GM12878 (cell line): ENCODE data around the gene PTPRD. TPM values are rescaled to one million over a fixed set of nuclear protein-coding genes. Genes with fewer than 3 reads are reported as not detected.

Experiments used
- ATAC-seq: fragments of 200-7000 bp; cut with Tn5 transposase; 3 replicates; pipeline ENCODE4 v1.9.1; 2020; ENCODE audit warnings: mild to moderate bottlenecking, moderate library complexity
- BruUV-seq: library from RNA; stranded (reverse); fragments of 400-500 nt; replicated peaks from 2 replicates; lab custom pipeline; 2021; lab: Mats Ljungman, UMichigan
- CTCF ChIA-PET: fragments of 300-600 bp; sonication (Branson Sonifier 250); formaldehyde crosslinking; extraction: SDS; loops from one replicate; lab custom pipeline; 2021; ENCODE audit warnings: inconsistent platforms; lab: Yijun Ruan, JAX
- POLR2A ChIA-PET: fragments of 350-600 bp; formaldehyde crosslinking; extraction: SDS; loops from one replicate; lab custom pipeline; 2021; ENCODE audit warnings: inconsistent platforms; lab: Charles Lee
- RAD21 ChIA-PET: fragments of 300-600 bp; sonication (Branson Sonifier 250); formaldehyde crosslinking; loops from one replicate; lab custom pipeline; 2023; ENCODE audit warnings: antibody characterized with exemption; ENCODE audit not compliant: unreplicated experiment; lab: Charles Lee
- SMC1A ChIA-PET: fragments of 300-600 bp; sonication (Branson Sonifier 250); formaldehyde crosslinking; loops from one replicate; lab custom pipeline; 2023; ENCODE audit not compliant: unreplicated experiment, uncharacterized antibody; lab: Charles Lee
- DNase-seq: peaks from one replicate; pipeline ENCODE4 v3.0.0-alpha.2; 2011; ENCODE audit warnings: low read depth, low spot score
- FAIRE-seq: peaks from 3 replicates; lab custom pipeline; 2011; peaks lifted over from hg19 to GRCh38; lab: Jason Lieb, UNC
- H2AFZ ChIP-seq: 2 replicates; pipeline ENCODE4 v1.6.0; 2011; ENCODE audit warnings: low read depth, low read length, control low read depth; ENCODE audit not compliant: control insufficient read depth
- H3K27ac ChIP-seq: 2 replicates; pipeline ENCODE4 v1.5.1; 2011; ENCODE audit warnings: control low read depth; ENCODE audit not compliant: control insufficient read depth, insufficient read depth
- H3K27me3 ChIP-seq, 2 experiments: replicated peaks in 1 of 2; 2 replicates each; pipeline versions ENCODE4 v1.6.0 to v1.6.1; 2011; ENCODE audit warnings: low read length in 1 of 2; ENCODE audit not compliant: control insufficient read depth in 2 of 2, insufficient read depth in 2 of 2
- H3K36me3 ChIP-seq, 2 experiments: 2 replicates each; pipeline ENCODE4 v1.5.1; 2011; ENCODE audit warnings: low read length in 1 of 2; ENCODE audit not compliant: control insufficient read depth in 2 of 2, insufficient read depth in 2 of 2
- H3K4me1 ChIP-seq: 2 replicates; pipeline ENCODE4 v1.6.1; 2011; ENCODE audit warnings: mild to moderate bottlenecking, low read length, moderate library complexity, mixed read lengths; ENCODE audit not compliant: control insufficient read depth, insufficient read depth
- H3K4me2 ChIP-seq: 2 replicates; pipeline ENCODE4 v1.6.0; 2011; ENCODE audit warnings: control low read depth; ENCODE audit not compliant: control insufficient read depth, insufficient read depth
- H3K4me3 ChIP-seq: fragments of 200-600 bp; sonication (generic); 2 replicates; pipeline ENCODE4 v1.5.1; 2016
- H3K79me2 ChIP-seq: 2 replicates; pipeline ENCODE4 v1.6.0; 2011; ENCODE audit warnings: low read length; ENCODE audit not compliant: control insufficient read depth, insufficient read depth
- H3K9ac ChIP-seq: 2 replicates; pipeline ENCODE4 v1.8.0; 2011; ENCODE audit warnings: low read length, control low read depth, mixed read lengths; ENCODE audit not compliant: control insufficient read depth, insufficient read depth
- H3K9me3 ChIP-seq: replicated peaks from 3 replicates; pipeline ENCODE4 v1.5.1; 2011; ENCODE audit warnings: mild to moderate bottlenecking, low read length; ENCODE audit not compliant: control insufficient read depth, insufficient read depth
- H4K20me1 ChIP-seq: 2 replicates; pipeline ENCODE4 v1.6.0; 2011; ENCODE audit not compliant: control insufficient read depth, insufficient read depth
- CBX5 ChIP-seq: sonication (generic); IDR thresholded peaks from 2 replicates; pipeline ENCODE4 v1.6.1; 2016; ENCODE audit warnings: low read depth, moderate library complexity, mild to moderate bottlenecking, inconsistent platforms
- CHD1 ChIP-seq: IDR thresholded peaks from 2 replicates; pipeline ENCODE4 v1.6.1; 2012; ENCODE audit warnings: low read depth, low read length, improper control_type of control experiment
- CREB1 ChIP-seq: IDR thresholded peaks from 2 replicates; pipeline ENCODE4 v1.6.1; 2012; ENCODE audit warnings: low read depth, mild to moderate bottlenecking, inconsistent platforms
- IKZF2 ChIP-seq, 2 experiments: fragments of 450-650 bp; IDR thresholded peaks; 2 replicates each; pipeline ENCODE4 v1.6.1; 2017; ENCODE audit warnings: mild to moderate bottlenecking in 2 of 2, moderate library complexity in 2 of 2
- JUNB ChIP-seq: IDR thresholded peaks from 2 replicates; pipeline ENCODE4 v1.6.1; 2016; ENCODE audit warnings: antibody characterized with exemption, mild to moderate bottlenecking
- KAT2A ChIP-seq: conservative IDR thresholded peaks from 2 replicates; pipeline ENCODE4 v1.6.1; 2011; ENCODE audit warnings: low read depth, low read length; ENCODE audit not compliant: control insufficient read depth
- MTA2 ChIP-seq: fragments of 450-650 bp; IDR thresholded peaks from 2 replicates; pipeline ENCODE4 v1.6.1; 2016; ENCODE audit warnings: low read depth, mild to moderate bottlenecking, moderate library complexity
- NFYA ChIP-seq: IDR thresholded peaks from 2 replicates; pipeline ENCODE4 v1.6.1; 2011; ENCODE audit warnings: low read depth, mild to moderate bottlenecking, low read length, improper control_type of control experiment, borderline replicate concordance
- SP1 ChIP-seq: IDR thresholded peaks from one replicate; pipeline ENCODE4 v1.6.1; 2011; ENCODE audit warnings: low read depth, low read length
- SUPT20H ChIP-seq: IDR thresholded peaks from 2 replicates; pipeline ENCODE4 v1.6.1; 2011; ENCODE audit warnings: low read depth, mild to moderate bottlenecking, low read length, moderate library complexity, borderline replicate concordance; ENCODE audit not compliant: control insufficient read depth
- ZNF384 ChIP-seq: IDR thresholded peaks from 2 replicates; pipeline ENCODE4 v1.6.1; 2012; ENCODE audit warnings: low read depth, mild to moderate bottlenecking, low read length, improper control_type of control experiment, borderline replicate concordance
- in situ Hi-C: fragments of 300-500 bp; cut with MboI; formaldehyde crosslinking; loops from 9 replicates; pipeline ENCODE4 v1.14.3; 2018; ENCODE audit warnings: mixed read lengths
- intact Hi-C: fragments of 100-400 bp; cut with micrococcal nuclease; formaldehyde crosslinking; loops from one replicate; pipeline ENCODE4 v1.14.2; 2022; ENCODE audit not compliant: unreplicated experiment
- polyA plus RNA-seq, 11 experiments: library from polyadenylated mRNA; depleted of rRNA in 4 of 11; unstranded in 6 of 11; stranded (reverse) in 5 of 11; fragments of >200 nt; fragmentation: Nextera tagmentation in 4 of 11; fragmentation: Illumina TruSeq in 1 of 11; extraction: Ambion mirVana in 4 of 11; extraction: Trizol in 1 of 11; gene quantifications; 1 replicate in 1 of 11; 2 replicates in 10 of 11; pipeline versions ENCODE4 v1.2.1 to v1.2.3, GENCODE V29; 2011 to 2016; ENCODE audit warnings: inconsistent platforms in 2 of 11, missing spikeins in 2 of 11, low read depth in 1 of 11
- total RNA-seq, 4 experiments: library from RNA; depleted of rRNA in 3 of 4; stranded (reverse); fragments of >200 nt in 3 of 4; fragmentation: Illumina TruSeq in 1 of 4; extraction: Trizol in 1 of 4; gene quantifications; 2 replicates each; pipeline versions ENCODE4 v1.2.1 to v1.2.3, GENCODE V29; 2013 to 2021
- TF ChIP-seq, protein P1 (sequence below): fragments of 450-650 bp; IDR thresholded peaks from 2 replicates; pipeline ENCODE4 v1.6.1; 2016; ENCODE audit warnings: mild to moderate bottlenecking, moderate library complexity, borderline replicate concordance
- TF ChIP-seq, protein P2 (sequence below): fragments of 450-650 bp; IDR thresholded peaks from 2 replicates; pipeline ENCODE4 v1.6.1; 2016; ENCODE audit warnings: mild to moderate bottlenecking
- TF ChIP-seq, protein P3 (sequence below): fragments of 450-650 bp; formaldehyde crosslinking; IDR thresholded peaks from 2 replicates; pipeline ENCODE4 v1.4.0; 2022; ENCODE audit warnings: mild to moderate bottlenecking, moderate library complexity
- TF ChIP-seq, protein P4 (sequence below): fragments of 450-650 bp; IDR thresholded peaks from 2 replicates; pipeline ENCODE4 v1.6.1; 2016; ENCODE audit warnings: mild to moderate bottlenecking

Gene PTPRD
- total and polyA plus RNA-seq, 10 of the 15 experiments (the other 5 are each of a cell fraction or from before 2014, with no cell fraction given): under 0.01 to 0.05 (median 0.01) TPM; not detected in 7

DNA sequence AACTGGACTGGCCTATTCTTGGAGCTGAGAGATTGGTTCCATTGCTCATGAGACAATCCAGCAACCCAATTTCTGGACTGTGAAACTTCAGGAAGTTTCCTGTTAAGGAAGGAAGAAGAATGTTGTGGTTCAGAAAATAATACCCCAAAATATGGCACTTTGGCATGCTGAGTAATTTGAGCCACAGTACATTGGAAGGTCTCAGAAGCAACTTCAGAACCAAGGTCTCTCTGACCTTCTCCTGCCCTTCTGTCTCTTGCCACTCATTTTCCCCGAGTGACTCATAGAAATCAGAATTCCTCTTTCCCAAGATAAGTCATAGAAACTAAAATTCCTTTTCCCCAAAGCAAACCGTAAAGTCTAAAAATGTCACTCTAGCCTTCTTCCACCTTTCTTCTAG lies 1366.1 kb downstream of the PTPRD start (continued):
- TF ChIP-seq IKZF2 (IDR thresholded peaks at IDR 0.05) (no peak), CREB1 (no peak), MTA2 (no peak)
- TF ChIP-seq, protein P1, sequence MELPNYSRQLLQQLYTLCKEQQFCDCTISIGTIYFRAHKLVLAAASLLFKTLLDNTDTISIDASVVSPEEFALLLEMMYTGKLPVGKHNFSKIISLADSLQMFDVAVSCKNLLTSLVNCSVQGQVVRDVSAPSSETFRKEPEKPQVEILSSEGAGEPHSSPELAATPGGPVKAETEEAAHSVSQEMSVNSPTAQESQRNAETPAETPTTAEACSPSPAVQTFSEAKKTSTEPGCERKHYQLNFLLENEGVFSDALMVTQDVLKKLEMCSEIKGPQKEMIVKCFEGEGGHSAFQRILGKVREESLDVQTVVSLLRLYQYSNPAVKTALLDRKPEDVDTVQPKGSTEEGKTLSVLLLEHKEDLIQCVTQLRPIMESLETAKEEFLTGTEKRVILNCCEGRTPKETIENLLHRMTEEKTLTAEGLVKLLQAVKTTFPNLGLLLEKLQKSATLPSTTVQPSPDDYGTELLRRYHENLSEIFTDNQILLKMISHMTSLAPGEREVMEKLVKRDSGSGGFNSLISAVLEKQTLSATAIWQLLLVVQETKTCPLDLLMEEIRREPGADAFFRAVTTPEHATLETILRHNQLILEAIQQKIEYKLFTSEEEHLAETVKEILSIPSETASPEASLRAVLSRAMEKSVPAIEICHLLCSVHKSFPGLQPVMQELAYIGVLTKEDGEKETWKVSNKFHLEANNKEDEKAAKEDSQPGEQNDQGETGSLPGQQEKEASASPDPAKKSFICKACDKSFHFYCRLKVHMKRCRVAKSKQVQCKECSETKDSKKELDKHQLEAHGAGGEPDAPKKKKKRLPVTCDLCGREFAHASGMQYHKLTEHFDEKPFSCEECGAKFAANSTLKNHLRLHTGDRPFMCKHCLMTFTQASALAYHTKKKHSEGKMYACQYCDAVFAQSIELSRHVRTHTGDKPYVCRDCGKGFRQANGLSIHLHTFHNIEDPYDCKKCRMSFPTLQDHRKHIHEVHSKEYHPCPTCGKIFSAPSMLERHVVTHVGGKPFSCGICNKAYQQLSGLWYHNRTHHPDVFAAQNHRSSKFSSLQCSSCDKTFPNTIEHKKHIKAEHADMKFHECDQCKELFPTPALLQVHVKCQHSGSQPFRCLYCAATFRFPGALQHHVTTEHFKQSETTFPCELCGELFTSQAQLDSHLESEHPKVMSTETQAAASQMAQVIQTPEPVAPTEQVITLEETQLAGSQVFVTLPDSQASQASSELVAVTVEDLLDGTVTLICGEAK: no peak

DNA sequence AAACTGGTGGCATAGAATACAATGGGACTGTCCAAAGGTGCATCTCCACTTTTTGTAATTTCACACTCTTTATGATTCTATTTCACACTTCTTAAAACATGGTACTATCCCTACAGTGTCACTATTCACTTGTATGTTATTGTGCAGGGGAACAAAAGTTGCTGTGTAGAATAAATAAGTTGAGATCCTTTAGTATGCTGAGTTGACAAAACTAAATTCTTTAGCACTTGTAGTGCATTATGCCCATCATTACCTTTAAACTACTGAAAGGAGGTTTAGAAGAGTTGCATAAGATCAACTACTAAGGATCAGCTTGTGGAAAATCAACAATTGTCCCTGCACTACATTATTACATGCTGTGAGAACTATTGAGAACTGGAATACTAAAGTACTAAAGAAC lies 1380.9 kb downstream of the PTPRD start:
- H3K79me2 ChIP-seq: no peaks in the 10 kb centered on the region
- BruUV-seq: no TSS peak
- no peaks in the 10 kb centered on the region for H4K20me1 ChIP-seq
- ChIA-PET POLR2A (no interaction called here), CTCF (no interaction called here), RAD21 (no interaction called here), SMC1A (no interaction called here)
- no peak overlapping the region for H3K27ac ChIP-seq
- FAIRE-seq (peak; percentile 66), ATAC-seq (no peak), DNase-seq (no peak)
- no peaks in the 10 kb centered on the region for H3K9me3 ChIP-seq
- H3K4me2 ChIP-seq: no peak overlapping the region
- H3K9ac ChIP-seq: no peak overlapping the region
- H2AFZ ChIP-seq: no peak overlapping the region
- no peaks in the 10 kb centered on the region for H3K36me3 ChIP-seq
- no peaks in the 10 kb centered on the region for H3K27me3 ChIP-seq
- intact Hi-C loops: no loop called here
- in situ Hi-C loops: no loop called here
- no peak overlapping the region for H3K4me3 ChIP-seq
- no peaks in the 10 kb centered on the region for H3K4me1 ChIP-seq
- TF ChIP-seq, protein P2, sequence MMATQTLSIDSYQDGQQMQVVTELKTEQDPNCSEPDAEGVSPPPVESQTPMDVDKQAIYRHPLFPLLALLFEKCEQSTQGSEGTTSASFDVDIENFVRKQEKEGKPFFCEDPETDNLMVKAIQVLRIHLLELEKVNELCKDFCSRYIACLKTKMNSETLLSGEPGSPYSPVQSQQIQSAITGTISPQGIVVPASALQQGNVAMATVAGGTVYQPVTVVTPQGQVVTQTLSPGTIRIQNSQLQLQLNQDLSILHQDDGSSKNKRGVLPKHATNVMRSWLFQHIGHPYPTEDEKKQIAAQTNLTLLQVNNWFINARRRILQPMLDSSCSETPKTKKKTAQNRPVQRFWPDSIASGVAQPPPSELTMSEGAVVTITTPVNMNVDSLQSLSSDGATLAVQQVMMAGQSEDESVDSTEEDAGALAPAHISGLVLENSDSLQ: no peak
- TF ChIP-seq JUNB (no peak), NFYA (no peak), KAT2A (no peak), ZNF384 (no peak), CBX5 (no peak), CHD1 (no peak), SUPT20H (no peak), SP1 (no peak)
- TF ChIP-seq, protein P3, sequence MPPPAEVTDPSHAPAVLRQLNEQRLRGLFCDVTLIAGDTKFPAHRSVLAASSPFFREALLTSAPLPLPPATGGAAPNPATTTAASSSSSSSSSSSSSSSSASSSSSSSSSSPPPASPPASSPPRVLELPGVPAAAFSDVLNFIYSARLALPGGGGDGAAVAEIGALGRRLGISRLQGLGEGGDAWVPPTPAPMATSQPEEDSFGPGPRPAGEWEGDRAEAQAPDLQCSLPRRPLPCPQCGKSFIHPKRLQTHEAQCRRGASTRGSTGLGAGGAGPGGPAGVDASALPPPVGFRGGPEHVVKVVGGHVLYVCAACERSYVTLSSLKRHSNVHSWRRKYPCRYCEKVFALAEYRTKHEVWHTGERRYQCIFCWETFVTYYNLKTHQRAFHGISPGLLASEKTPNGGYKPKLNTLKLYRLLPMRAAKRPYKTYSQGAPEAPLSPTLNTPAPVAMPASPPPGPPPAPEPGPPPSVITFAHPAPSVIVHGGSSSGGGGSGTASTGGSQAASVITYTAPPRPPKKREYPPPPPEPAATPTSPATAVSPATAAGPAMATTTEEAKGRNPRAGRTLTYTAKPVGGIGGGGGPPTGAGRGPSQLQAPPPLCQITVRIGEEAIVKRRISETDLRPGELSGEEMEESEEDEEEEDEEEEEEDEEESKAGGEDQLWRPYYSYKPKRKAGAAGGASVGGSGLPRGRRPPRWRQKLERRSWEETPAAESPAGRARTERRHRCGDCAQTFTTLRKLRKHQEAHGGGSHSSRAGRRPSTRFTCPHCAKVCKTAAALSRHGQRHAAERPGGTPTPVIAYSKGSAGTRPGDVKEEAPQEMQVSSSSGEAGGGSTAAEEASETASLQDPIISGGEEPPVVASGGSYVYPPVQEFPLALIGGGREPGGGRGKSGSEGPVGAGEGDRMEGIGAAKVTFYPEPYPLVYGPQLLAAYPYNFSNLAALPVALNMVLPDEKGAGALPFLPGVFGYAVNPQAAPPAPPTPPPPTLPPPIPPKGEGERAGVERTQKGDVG (CRISPR knock-in tag): no peak
- TF ChIP-seq, protein P4, sequence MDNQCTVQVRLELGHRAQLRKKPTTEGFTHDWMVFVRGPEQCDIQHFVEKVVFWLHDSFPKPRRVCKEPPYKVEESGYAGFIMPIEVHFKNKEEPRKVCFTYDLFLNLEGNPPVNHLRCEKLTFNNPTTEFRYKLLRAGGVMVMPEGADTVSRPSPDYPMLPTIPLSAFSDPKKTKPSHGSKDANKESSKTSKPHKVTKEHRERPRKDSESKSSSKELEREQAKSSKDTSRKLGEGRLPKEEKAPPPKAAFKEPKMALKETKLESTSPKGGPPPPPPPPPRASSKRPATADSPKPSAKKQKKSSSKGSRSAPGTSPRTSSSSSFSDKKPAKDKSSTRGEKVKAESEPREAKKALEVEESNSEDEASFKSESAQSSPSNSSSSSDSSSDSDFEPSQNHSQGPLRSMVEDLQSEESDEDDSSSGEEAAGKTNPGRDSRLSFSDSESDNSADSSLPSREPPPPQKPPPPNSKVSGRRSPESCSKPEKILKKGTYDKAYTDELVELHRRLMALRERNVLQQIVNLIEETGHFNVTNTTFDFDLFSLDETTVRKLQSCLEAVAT: no peak
